ENCODE data around the gene BEST1.
"Not testable (repeated sequence)": the region's sequence is repeated elsewhere in the genome, so short reads cannot be mapped to it uniquely, and the experiment has no call there.

BEST1 gene

DNA sequence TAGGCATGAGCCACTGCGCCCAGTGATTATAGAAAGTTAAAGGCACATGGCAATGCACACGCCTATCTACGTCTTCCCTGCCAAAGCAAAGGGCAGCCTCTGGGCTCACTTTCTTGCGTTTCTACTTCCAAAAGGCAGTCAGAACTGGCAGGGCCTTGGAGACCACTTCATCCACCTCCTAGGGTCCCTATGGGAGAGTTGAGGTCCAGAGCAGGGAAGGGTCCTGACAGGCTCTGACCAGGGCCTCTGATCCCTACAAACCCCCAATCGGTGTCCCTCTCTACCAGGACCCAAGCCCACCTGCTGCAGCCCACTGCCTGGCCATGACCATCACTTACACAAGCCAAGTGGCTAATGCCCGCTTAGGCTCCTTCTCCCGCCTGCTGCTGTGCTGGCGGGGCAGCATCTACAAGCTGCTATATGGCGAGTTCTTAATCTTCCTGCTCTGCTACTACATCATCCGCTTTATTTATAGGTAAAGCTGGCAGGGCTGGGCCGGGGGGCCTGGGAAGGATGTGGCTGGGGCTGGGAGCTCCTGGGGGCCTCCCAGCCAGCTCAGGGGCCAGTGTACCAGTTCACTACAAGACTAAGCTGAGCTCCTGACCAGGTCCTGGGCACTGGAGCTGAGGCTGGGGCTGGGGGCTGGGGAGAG, 1.5 kb downstream of the BEST1 start:
- Histone ChIP-seq H3K4me3 (ENCODE audit: low read depth, low read length) (no peak overlapping the region), H3K36me3 (ENCODE audit: control insufficient read depth, insufficient read depth, low read length) (no peaks in the 10 kb centered on the region), H3K27ac (ENCODE audit: low read depth, low read length) (no peak overlapping the region), H3K4me1 (ENCODE audit: control insufficient read depth, insufficient read depth, low read length) (peaks cover 10% of the 10 kb centered on the region), H3K9me3 (ENCODE audit: control insufficient read depth, insufficient read depth, low read length) (no peaks in the 10 kb centered on the region), H3K9ac (ENCODE audit: low read depth, low read length) (no peak overlapping the region), H3K27me3 (ENCODE audit: control insufficient read depth, insufficient read depth, low read length) (peaks cover 16% of the 10 kb centered on the region)

DNA sequence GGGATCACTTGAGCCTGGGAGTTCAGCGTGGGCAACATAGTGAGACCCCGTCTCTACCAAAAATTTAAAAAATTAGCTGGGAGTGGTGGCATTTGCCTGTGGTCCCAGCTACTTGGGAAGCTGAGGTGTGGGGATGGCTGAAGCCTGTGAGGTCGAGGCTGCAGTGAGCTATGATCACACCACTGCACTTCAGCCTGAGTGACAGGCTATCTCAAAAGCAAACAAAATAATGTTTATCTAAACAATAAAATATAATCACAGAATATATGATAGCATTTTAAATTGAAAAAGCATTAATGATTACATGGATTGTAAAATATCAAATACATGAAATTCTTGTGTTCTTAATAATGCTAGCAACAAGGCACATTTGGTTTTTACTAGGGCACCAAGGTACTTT, 2.7 kb downstream of the BEST1 start:
- H3K27ac ChIP-seq (ENCODE audit: low read depth, low read length): no peak overlapping the region
- H3K4me3 ChIP-seq (ENCODE audit: low read depth, low read length): no peak overlapping the region
- no peaks in the 10 kb centered on the region for H3K36me3 ChIP-seq (ENCODE audit: control insufficient read depth, insufficient read depth, low read length)
- peaks cover 19% of the 10 kb centered on the region for H3K27me3 ChIP-seq (ENCODE audit: control insufficient read depth, insufficient read depth, low read length)
- peaks cover 10% of the 10 kb centered on the region for H3K4me1 ChIP-seq (ENCODE audit: control insufficient read depth, insufficient read depth, low read length)
- no peaks in the 10 kb centered on the region for H3K9me3 ChIP-seq (ENCODE audit: control insufficient read depth, insufficient read depth, low read length)
- no peak overlapping the region for H3K9ac ChIP-seq (ENCODE audit: low read depth, low read length)

DNA sequence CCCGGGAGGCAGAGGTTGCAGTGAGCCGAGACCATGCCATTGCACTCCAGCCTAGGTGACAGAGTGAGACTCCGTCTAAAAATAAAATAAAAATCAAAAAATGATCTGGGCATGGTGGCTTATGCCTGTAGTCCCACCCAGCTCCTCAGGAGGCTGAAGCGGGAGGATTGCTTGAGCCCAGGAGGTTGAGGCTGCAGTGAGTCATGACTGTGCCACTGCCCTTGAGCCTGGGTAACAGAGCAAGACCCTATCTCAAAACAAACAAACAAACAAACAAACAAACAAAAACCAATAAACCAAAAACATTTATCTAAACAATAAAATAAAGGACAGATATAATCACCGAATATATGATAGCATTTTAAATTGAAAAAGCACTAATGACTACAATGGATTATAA, 3.5 kb downstream of the BEST1 start:
- H3K4me3 ChIP-seq (ENCODE audit: low read depth, low read length); H3K9ac ChIP-seq (ENCODE audit: low read depth, low read length); H3K36me3 ChIP-seq (ENCODE audit: control insufficient read depth, insufficient read depth, low read length); H3K9me3 ChIP-seq (ENCODE audit: control insufficient read depth, insufficient read depth, low read length); H3K27ac ChIP-seq (ENCODE audit: low read depth, low read length): not testable (repeated sequence)
- Histone ChIP-seq H3K27me3 (ENCODE audit: control insufficient read depth, insufficient read depth, low read length) (peaks cover 19% of the 10 kb centered on the region), H3K4me1 (ENCODE audit: control insufficient read depth, insufficient read depth, low read length) (peaks cover 10% of the 10 kb centered on the region)

DNA sequence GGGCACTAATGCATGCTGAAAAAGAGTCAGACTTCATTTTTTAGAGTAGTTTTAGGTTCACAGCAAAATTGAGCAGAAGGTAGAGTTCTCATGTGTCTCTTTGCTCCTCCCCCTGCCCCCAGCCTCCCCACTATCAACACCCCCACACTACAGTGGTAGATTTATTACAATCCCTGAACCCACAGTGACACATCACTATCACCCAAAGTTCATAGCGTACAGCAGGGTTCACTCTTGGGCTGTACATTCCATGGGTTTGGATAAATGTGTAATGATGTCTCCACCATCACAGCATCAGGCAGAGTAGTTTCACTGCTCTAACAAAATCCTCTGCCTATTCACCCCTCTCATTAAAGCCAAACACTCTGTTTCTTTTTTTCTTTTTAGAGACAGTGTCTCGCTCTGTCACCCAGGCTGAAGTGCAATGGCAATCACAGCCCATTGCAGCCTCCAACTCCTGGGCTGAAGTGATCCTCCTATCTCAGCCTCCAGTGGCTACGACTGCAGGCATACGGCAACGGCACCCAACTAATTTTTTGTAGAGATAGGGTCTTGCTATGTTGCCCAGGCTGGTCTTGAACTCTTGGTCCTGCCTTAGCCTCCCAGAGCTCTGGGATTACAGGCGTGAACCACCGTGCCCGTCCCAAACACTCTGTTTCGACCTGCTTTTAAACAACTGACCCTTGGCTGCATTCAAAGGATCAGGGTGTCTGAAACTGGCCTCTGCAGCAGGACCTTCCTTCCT, 4.1 kb downstream of the BEST1 start:
- no peak overlapping the region for H3K27ac ChIP-seq (ENCODE audit: low read depth, low read length)
- H3K4me3 ChIP-seq (ENCODE audit: low read depth, low read length): 0 out of 2 replicates have a peak overlapping the region, but pooled peaks have one; percentile 58
- peaks cover 7% of the 10 kb centered on the region for H3K4me1 ChIP-seq (ENCODE audit: control insufficient read depth, insufficient read depth, low read length)
- no peaks in the 10 kb centered on the region for H3K36me3 ChIP-seq (ENCODE audit: control insufficient read depth, insufficient read depth, low read length)
- H3K9ac ChIP-seq (ENCODE audit: low read depth, low read length): no peak overlapping the region
- H3K27me3 ChIP-seq (ENCODE audit: control insufficient read depth, insufficient read depth, low read length): peaks cover 19% of the 10 kb centered on the region
- no peaks in the 10 kb centered on the region for H3K9me3 ChIP-seq (ENCODE audit: control insufficient read depth, insufficient read depth, low read length)

DNA sequence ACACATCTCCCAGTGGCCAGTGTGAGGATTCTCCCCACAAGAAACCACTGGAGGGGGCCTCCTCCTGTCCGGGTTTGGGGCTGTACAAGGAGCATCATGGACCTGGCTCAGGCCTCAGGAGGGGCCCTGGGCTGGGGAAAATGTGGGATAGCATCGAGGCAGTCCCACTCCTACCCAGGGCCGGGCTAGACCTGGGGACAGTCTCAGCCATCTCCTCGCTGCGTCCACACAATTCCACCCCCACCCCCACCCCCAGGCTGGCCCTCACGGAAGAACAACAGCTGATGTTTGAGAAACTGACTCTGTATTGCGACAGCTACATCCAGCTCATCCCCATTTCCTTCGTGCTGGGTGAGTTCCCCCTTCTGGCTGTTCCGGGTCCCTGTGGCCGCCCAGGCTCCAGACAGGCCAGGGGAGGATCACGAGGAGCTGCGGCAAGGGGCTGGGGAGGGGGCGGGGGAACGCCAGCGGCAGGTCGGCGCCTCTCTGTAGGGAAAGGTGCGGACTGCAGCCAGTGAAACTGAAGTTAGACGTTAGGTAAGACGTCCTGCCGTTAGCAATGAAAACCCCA, 4.8 kb downstream of the BEST1 start:
- H3K27me3 ChIP-seq (ENCODE audit: control insufficient read depth, insufficient read depth, low read length): peaks cover 19% of the 10 kb centered on the region
- no peaks in the 10 kb centered on the region for H3K36me3 ChIP-seq (ENCODE audit: control insufficient read depth, insufficient read depth, low read length)
- H3K9ac ChIP-seq (ENCODE audit: low read depth, low read length): no peak overlapping the region
- peak overlapping the region; percentile 58 for H3K4me3 ChIP-seq (ENCODE audit: low read depth, low read length)
- H3K9me3 ChIP-seq (ENCODE audit: control insufficient read depth, insufficient read depth, low read length): no peaks in the 10 kb centered on the region
- H3K27ac ChIP-seq (ENCODE audit: low read depth, low read length): no peak overlapping the region
- H3K4me1 ChIP-seq (ENCODE audit: control insufficient read depth, insufficient read depth, low read length): peaks cover 2% of the 10 kb centered on the region

DNA sequence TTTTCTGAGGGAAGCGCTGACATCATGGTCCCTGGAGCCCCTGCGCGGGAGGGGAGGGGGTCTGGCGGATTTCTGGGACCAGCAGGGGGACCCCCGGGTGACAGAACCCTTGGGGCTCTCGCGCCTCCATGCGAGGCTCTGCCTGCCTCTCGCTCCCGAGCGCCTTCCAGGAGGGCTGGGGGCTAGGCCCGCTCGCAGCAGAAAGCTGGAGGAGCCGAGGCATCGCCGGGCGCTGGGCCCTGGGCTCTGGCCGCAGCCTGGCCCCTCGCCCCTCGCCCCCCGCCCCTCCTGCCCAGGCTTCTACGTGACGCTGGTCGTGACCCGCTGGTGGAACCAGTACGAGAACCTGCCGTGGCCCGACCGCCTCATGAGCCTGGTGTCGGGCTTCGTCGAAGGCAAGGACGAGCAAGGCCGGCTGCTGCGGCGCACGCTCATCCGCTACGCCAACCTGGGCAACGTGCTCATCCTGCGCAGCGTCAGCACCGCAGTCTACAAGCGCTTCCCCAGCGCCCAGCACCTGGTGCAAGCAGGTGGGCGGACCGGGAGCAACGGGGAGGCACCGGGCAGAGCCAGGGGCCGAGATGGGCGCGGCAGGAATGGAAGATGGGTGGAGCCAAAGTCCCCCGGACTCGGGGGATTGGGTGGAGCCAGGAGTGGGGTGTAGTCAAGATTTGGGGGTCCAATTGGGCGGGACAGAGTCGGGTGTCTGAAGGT, 5.4 kb downstream of the BEST1 start:
- Histone ChIP-seq H3K9ac (ENCODE audit: low read depth, low read length) (no peak overlapping the region), H3K4me3 (ENCODE audit: low read depth, low read length) (peak overlapping the region; percentile 58)

DNA sequence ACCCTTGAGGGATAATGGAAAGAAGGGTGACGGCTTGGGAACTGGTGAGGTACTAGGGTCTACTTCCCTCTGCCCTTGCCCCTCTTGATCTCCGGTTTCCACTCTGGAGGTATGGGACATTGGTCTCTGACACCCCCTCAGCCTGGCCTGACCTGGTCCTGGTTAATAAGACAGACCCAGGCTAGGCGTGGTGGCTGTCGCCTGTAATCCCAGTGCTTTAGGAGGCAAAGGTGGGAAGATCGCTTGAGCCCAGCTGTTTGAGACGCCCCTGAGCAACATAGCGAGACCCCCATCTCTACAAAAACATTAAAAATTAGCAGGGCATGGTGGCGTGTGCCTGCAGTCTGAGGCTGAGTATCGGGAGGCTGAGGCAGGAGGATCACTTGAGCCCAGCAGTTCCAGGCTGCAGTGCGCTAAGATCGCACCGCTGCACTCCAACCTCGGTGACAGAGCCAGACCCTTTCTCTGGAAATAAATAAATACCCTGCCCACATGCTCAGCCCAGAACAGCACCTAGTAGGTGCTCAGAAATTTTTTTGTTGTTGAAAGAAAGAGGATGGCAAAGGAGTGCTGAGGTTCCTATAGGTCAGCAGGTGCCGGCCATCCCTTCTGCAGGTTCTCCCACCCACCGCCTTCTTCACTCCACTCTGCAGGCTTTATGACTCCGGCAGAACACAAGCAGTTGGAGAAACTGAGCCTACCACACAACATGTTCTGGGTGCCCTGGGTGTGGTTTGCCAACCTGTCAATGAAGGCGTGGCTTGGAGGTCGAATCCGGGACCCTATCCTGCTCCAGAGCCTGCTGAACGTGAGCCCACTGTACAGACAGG, 6.3 kb downstream of the BEST1 start:
- no peaks in the 10 kb centered on the region; the same call in 1 of the 2 replicates for H3K4me1 ChIP-seq (ENCODE audit: control insufficient read depth, insufficient read depth, low read length)
- H3K9ac ChIP-seq (ENCODE audit: low read depth, low read length): no peak overlapping the region
- H3K27ac ChIP-seq (ENCODE audit: low read depth, low read length): no peak overlapping the region
- H3K9me3 ChIP-seq (ENCODE audit: control insufficient read depth, insufficient read depth, low read length): no peaks in the 10 kb centered on the region
- H3K27me3 ChIP-seq (ENCODE audit: control insufficient read depth, insufficient read depth, low read length): peaks cover 19% of the 10 kb centered on the region
- peak overlapping the region; percentile 5; the same call in 1 of the 2 replicates for H3K4me3 ChIP-seq (ENCODE audit: low read depth, low read length)
- H3K36me3 ChIP-seq (ENCODE audit: control insufficient read depth, insufficient read depth, low read length): no peaks in the 10 kb centered on the region

More for the DNA sequence above, 5.4 kb downstream of the BEST1 start:
- H3K27me3 ChIP-seq (ENCODE audit: control insufficient read depth, insufficient read depth, low read length): peaks cover 19% of the 10 kb centered on the region
- H3K4me1 ChIP-seq (ENCODE audit: control insufficient read depth, insufficient read depth, low read length): no peaks in the 10 kb centered on the region; the same call in 1 of the 2 replicates
- no peak overlapping the region for H3K27ac ChIP-seq (ENCODE audit: low read depth, low read length)
- no peaks in the 10 kb centered on the region for H3K9me3 ChIP-seq (ENCODE audit: control insufficient read depth, insufficient read depth, low read length)
- no peaks in the 10 kb centered on the region for H3K36me3 ChIP-seq (ENCODE audit: control insufficient read depth, insufficient read depth, low read length)

DNA sequence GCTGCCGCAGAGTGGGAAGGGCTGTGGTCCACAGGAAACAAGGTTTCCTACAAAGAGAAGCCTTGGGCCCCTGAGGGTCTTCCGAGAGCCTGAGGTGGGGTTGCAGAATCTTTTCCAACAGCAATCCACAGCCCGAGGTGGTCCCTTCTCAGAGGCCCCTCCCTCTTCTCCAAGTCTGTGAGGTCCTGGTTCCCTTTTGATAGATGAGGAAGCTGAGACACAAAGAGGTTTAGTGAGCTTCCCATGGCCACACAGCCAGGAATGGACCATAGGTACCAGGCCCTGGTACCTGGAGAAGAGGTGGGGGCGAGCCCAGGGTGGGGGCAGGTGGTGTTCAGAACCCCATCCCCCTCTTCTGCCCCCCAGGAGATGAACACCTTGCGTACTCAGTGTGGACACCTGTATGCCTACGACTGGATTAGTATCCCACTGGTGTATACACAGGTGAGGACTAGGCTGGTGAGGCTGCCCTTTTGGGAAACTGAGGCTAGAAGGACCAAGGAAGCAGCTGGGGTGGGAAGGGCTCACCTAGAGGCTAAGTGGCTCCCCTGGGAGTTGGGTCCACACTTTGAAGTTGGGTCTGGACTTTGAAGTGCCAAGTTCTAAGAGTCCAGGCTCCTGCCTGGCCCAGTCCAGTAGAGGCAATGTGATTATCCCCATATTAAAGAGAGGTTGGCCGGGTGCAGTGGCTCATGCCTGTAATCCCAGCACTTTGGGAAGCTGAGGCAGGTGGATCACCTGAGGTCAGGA, 7.0 kb downstream of the BEST1 start:
- H3K27ac ChIP-seq (ENCODE audit: low read depth, low read length): no peak overlapping the region
- no peaks in the 10 kb centered on the region; the same call in 1 of the 2 replicates for H3K4me1 ChIP-seq (ENCODE audit: control insufficient read depth, insufficient read depth, low read length)
- no peak overlapping the region for H3K9ac ChIP-seq (ENCODE audit: low read depth, low read length)
- H3K27me3 ChIP-seq (ENCODE audit: control insufficient read depth, insufficient read depth, low read length): peaks cover 19% of the 10 kb centered on the region
- H3K36me3 ChIP-seq (ENCODE audit: control insufficient read depth, insufficient read depth, low read length): no peaks in the 10 kb centered on the region
- H3K4me3 ChIP-seq (ENCODE audit: low read depth, low read length): no peak overlapping the region
- no peaks in the 10 kb centered on the region for H3K9me3 ChIP-seq (ENCODE audit: control insufficient read depth, insufficient read depth, low read length)

DNA sequence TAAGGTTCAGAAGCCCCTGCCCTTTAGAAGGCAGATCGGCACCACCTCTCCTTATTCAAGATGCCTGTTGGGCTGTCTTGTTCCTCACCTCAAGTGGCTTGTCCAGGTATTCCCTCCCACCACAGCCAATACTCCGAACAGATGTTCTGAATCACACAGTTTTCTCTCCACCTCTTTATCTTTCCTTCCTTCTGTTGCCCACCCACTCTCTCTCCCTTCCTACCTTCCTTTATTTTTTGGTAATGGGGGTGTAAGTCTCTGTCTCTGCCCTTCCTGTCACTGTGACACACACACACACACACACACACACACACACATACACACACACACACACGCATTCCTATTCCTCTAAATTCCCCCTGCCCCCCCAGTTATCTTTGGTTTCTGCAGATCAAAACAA, 8.4 kb downstream of the BEST1 start:
- Histone ChIP-seq H3K27ac (ENCODE audit: low read depth, low read length) (no peak overlapping the region), H3K27me3 (ENCODE audit: control insufficient read depth, insufficient read depth, low read length) (peaks cover 19% of the 10 kb centered on the region), H3K36me3 (ENCODE audit: control insufficient read depth, insufficient read depth, low read length) (peaks cover 6% of the 10 kb centered on the region), H3K4me3 (ENCODE audit: low read depth, low read length) (no peak overlapping the region), H3K4me1 (ENCODE audit: control insufficient read depth, insufficient read depth, low read length) (no peaks in the 10 kb centered on the region; the same call in 1 of the 2 replicates), H3K9me3 (ENCODE audit: control insufficient read depth, insufficient read depth, low read length) (no peaks in the 10 kb centered on the region), H3K9ac (ENCODE audit: low read depth, low read length) (no peak overlapping the region)

DNA sequence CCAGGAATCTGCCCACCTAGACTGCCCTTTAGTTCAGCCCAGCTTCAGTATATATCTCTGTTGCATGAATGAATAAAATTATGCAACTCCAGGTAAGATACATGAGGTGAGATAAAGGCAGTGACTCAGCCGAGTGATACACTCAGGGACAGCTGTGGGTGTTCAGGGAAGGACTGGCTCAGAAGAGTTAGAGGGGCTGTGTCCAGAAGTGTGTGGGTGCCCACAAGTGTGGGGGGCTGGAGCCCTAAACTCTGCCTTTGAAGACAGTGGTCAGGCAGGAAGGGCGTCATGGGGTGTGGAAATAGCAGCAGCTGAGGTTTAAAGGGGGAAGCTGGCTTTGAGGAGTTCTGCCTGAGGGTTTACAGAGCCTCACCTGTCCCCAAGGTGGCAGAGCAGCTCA, 9.0 kb downstream of the BEST1 start:
- H3K9ac ChIP-seq (ENCODE audit: low read depth, low read length): no peak overlapping the region
- H3K4me3 ChIP-seq (ENCODE audit: low read depth, low read length): no peak overlapping the region
- peaks cover 19% of the 10 kb centered on the region for H3K27me3 ChIP-seq (ENCODE audit: control insufficient read depth, insufficient read depth, low read length)
- H3K4me1 ChIP-seq (ENCODE audit: control insufficient read depth, insufficient read depth, low read length): no peaks in the 10 kb centered on the region; the same call in 1 of the 2 replicates
- no peak overlapping the region for H3K27ac ChIP-seq (ENCODE audit: low read depth, low read length)
- no peaks in the 10 kb centered on the region for H3K9me3 ChIP-seq (ENCODE audit: control insufficient read depth, insufficient read depth, low read length)
- peaks cover 11% of the 10 kb centered on the region for H3K36me3 ChIP-seq (ENCODE audit: control insufficient read depth, insufficient read depth, low read length)

Measured in HUES48 (cell line).